GM06990 (cell line): ENCODE results near the gene VPS37B.
A peak's percentile ranks its signal among the peaks of the same experiment; 100 is the strongest.

Source experiments
- DNase-seq: peaks from one replicate; pipeline ENCODE4 v3.0.0-alpha.2; 2011; ENCODE audit not compliant: insufficient read length; ENCODE audit errors: extremely low read depth
- H3K27me3 ChIP-seq: replicated peaks from 2 replicates; pipeline ENCODE4 v1.6.0; 2011; ENCODE audit warnings: low read length; ENCODE audit not compliant: control insufficient read depth, insufficient read depth
- H3K36me3 ChIP-seq: 2 replicates; pipeline ENCODE4 v1.5.1; 2011; ENCODE audit warnings: low read length; ENCODE audit not compliant: control insufficient read depth, insufficient read depth
- H3K4me3 ChIP-seq: replicated peaks from 2 replicates; pipeline ENCODE4 v1.5.1; 2011; ENCODE audit warnings: low read depth, mild to moderate bottlenecking, control low read depth, low read length
- TF ChIP-seq, protein P1 (sequence below): IDR thresholded peaks from 2 replicates; pipeline ENCODE4 v1.5.1; 2011; ENCODE audit warnings: low read length, control low read depth, mild to moderate bottlenecking, inconsistent platforms; ENCODE audit not compliant: insufficient read depth, poor library complexity, severe bottlenecking

VPS37B gene

DNA sequence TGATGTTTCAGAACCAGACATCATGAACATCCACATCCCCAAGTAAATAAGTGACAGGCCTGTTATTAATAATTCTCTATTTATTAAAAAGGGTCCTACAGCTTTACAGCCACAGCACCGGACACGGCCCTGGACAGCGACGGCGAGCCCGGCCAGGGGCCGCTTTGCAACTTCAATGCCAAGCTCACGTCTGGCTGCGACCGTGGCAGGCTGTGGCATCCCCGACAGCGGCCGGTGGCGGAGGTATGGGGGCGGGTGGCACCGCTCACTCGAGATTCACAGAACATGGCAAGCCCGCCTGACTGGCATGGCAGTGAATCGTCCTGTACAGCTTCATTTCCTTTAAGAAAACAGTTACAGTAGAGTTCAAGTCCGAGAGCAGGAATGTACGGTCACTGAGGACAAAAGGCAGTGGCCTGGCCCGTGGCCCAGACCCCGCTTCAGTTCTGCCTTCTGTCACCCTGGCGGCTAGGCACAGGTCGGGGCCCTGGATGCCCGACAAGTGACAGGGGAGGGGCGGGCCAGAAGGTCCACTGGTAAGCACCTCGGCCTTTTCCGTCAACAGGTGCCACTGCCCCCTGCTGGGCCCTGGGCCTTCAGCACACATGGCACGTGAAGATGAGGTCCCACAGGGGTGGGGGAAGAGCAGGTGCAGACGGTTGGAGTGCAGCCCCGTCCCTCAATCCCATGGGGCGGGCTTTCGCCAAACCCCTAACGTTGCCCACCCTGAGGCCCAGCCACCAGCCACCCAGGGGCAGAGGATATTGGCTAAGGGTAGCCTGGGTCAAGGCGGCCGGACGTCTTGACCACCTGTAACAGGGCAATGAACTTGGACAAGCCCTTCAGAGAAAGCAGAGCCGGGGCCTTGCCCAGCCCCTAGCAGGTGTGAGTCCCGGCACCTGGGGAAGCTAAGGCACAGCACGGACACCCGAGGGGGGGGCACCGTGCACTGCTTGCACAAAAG, 30.4 kb downstream of the VPS37B start:
- Histone ChIP-seq H3K27me3 (no peaks in the 10 kb centered on the region), H3K36me3 (peaks cover 7% of the 10 kb centered on the region), H3K4me3 (no peak overlapping the region)
- TF ChIP-seq, protein P1, sequence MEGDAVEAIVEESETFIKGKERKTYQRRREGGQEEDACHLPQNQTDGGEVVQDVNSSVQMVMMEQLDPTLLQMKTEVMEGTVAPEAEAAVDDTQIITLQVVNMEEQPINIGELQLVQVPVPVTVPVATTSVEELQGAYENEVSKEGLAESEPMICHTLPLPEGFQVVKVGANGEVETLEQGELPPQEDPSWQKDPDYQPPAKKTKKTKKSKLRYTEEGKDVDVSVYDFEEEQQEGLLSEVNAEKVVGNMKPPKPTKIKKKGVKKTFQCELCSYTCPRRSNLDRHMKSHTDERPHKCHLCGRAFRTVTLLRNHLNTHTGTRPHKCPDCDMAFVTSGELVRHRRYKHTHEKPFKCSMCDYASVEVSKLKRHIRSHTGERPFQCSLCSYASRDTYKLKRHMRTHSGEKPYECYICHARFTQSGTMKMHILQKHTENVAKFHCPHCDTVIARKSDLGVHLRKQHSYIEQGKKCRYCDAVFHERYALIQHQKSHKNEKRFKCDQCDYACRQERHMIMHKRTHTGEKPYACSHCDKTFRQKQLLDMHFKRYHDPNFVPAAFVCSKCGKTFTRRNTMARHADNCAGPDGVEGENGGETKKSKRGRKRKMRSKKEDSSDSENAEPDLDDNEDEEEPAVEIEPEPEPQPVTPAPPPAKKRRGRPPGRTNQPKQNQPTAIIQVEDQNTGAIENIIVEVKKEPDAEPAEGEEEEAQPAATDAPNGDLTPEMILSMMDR, result peak; percentile 47
- no peak for DNase-seq

DNA sequence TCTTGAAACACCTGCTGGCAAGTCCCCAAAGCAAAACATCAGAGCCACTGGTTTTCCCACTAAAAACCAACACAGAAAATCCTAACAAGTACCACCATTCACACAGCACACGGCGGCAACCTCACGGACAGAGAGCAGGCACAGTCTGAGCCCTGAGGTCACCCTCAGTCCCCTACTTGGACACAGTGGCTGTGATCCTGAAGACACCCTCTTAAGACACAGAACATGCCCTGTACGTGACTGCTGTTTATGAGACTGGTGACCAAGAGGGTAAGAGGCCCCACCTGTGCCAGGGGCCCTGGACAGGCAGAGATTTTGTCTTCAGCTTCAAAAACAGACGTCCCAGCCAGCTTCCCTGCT, 31.1 kb downstream of the VPS37B start:
- TF ChIP-seq, protein P1, result no peak
- no peaks in the 10 kb centered on the region for H3K27me3 ChIP-seq
- H3K4me3 ChIP-seq, result no peak overlapping the region
- DNase-seq, result no peak
- H3K36me3 ChIP-seq, result peaks cover 5% of the 10 kb centered on the region

DNA sequence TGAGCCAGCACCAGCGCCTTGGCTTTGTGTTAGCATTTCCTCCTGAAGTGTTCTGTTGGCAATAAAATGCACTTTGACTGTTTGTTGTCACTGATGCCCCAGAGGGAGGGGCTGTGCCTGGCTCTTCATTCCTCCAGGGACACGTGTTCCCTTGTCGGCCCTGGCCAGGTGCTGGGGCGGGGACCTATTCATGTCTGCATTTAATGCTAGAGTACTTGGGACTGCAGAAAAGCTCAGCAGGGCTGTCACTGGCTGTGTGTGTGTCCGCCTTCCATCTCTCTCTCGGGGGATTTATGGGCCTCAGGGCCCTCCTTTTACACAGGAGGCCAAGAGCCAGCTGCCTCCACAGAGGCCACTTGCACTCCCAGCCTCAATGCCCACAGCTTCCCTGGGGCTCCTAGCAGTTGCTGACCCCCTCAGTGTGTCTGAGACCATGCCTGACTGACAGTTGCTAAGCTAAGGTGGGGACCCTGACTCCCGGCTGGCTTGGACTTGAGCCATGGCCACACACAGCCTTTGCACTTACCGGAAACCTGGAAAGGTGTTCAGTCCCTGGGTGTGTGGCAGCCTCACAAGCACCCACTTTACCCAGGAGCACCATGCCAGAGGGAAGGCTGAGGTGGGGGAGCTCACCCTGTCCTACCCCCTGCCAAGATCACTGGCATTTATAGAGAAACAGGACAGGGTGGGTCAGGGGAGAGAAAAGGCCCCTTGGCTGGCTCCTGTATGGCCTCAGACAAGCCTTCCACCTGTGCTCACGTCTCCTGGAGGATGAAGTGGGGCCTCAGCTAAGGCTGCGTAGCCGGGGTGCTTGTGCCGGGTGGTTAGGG, 32.8 kb downstream of the VPS37B start:
- TF ChIP-seq, protein P1, result no peak
- no peak for DNase-seq
- H3K27me3 ChIP-seq, result no peaks in the 10 kb centered on the region
- H3K4me3 ChIP-seq, result no peak overlapping the region
- peaks cover 5% of the 10 kb centered on the region for H3K36me3 ChIP-seq

DNA sequence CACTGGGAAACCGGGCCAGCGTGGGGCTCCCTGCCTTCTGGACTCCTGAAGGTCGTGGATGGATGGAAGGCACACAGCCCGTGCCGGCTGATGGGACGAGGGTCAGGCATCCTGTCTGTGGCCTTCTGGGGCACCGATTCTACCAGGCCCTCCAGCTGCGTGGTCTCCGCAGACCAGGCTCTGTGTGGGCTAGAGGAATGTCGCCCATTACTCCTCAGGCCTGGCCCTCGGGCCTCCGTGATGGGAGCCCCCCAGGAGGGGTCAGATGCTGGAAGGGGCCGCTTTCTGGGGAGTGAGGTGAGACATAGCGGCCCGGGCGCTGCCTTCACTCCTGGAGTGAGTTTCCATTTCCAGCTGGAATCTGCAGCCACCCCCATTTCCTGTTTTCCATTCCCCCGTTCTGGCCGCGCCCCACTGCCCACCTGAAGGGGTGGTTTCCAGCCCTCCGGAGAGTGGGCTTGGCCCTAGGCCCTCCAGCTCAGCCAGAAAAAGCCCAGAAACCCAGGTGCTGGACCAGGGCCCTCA, 33.8 kb downstream of the VPS37B start:
- Histone ChIP-seq H3K27me3 (no peaks in the 10 kb centered on the region), H3K36me3 (no peaks in the 10 kb centered on the region; the same call in none of the 2 replicates), H3K4me3 (no peak overlapping the region)
- DNase-seq, result no peak
- TF ChIP-seq, protein P1, result no peak

DNA sequence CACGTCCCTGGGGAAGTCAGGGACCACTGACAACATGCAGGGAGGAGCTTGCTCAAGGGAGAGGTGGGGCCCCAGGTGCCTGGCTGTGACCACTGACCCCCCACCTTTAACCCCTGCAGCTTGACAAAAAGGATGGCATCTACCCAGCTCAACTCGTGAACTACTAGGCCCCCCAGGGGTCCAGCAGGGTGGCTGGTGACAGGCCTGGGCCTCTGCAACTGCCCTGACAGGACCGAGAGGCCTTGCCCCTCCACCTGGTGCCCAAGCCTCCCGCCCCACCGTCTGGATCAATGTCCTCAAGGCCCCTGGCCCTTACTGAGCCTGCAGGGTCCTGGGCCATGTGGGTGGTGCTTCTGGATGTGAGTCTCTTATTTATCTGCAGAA, 34.3 kb downstream of the VPS37B start:
- TF ChIP-seq, protein P1, result no peak
- Histone ChIP-seq H3K27me3 (no peaks in the 10 kb centered on the region), H3K4me3 (no peak overlapping the region), H3K36me3 (no peaks in the 10 kb centered on the region; the same call in none of the 2 replicates)
- DNase-seq, result no peak
